ENCODE results near the gene SORCS3.

GRCh38 chr10:104641187-104641936, at the start of gene SORCS3:
- TF ChIP-seq SREBF2 (IDR thresholded peaks at IDR 0.05; ENCODE audit: low read length) (no peak), CEBPB (IDR thresholded peaks at IDR 0.05; ENCODE audit: borderline replicate concordance in 1 of 2, low read depth in 2 of 2, low read length in 2 of 2) (no peak), FOXM1 (IDR thresholded peaks at IDR 0.05; ENCODE audit: low read depth, low read length) (no peak), JUNB (IDR thresholded peaks at IDR 0.05) (no peak), BCL11A (IDR thresholded peaks at IDR 0.05; ENCODE audit: low read depth, low read length) (no peak), YY1 (IDR thresholded peaks at IDR 0.05; ENCODE audit: low read depth, low read length) (no peak), REST (IDR thresholded peaks at IDR 0.05; ENCODE audit: low read depth, low read length) (no peak)
- TF ChIP-seq, protein P1, sequence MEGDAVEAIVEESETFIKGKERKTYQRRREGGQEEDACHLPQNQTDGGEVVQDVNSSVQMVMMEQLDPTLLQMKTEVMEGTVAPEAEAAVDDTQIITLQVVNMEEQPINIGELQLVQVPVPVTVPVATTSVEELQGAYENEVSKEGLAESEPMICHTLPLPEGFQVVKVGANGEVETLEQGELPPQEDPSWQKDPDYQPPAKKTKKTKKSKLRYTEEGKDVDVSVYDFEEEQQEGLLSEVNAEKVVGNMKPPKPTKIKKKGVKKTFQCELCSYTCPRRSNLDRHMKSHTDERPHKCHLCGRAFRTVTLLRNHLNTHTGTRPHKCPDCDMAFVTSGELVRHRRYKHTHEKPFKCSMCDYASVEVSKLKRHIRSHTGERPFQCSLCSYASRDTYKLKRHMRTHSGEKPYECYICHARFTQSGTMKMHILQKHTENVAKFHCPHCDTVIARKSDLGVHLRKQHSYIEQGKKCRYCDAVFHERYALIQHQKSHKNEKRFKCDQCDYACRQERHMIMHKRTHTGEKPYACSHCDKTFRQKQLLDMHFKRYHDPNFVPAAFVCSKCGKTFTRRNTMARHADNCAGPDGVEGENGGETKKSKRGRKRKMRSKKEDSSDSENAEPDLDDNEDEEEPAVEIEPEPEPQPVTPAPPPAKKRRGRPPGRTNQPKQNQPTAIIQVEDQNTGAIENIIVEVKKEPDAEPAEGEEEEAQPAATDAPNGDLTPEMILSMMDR (IDR thresholded peaks at IDR 0.05 in 2 of 3, conservative IDR thresholded peaks at IDR 0.05 in 1 of 3; ENCODE audit: control insufficient read depth in 2 of 3, extremely low read depth in 1 of 3, insufficient read depth in 1 of 3, low read depth in 3 of 3, low read length in 3 of 3) = no peak

All from GM12878 (cell line).